ENCODE data around the gene ANKRD11.

DNA sequence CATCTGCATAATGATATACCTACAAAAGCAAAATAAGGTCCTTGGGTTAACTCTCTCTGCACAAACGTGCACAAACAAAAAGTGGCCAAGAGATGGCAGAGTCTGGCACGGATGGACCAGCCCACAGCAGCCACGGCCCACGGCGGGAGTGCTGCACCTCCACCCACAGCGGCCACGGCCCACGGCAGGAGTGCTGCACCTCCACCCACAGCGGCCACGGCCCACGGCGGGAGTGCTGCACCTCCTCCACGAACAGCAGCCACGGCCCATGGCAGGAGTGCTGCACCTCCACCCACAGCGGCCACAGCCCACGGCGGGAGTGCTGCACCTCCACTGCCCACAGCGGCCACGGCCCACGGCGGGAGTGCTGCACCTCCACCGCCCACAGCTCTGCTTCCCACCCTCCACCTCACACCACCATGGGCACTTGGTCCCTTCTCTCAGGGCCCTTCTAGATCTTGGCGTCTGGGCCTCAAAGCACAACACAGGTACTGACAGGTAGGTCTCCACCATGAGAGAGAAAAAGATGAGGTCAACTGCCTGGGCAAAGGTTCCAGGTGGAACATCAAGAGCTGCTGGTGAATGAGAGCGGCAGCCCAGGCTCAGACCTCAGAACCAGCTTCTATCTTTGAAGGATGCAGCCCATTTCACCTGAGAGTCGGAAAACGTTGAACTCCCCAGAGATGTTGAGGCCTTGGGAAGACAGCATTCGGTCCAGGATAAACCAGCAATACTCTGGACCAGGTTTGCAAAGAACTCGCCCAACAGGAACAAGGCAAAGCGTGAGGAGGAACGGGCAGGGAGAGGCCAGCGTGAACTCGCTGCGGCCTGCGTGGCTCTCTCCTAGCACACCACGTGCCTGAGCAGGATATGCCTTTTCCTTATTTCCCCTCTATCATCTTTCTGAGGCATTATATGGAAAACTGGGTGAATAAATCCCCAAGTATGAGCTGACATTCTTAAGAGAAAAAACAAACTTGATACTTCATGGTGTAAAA is 148.4 kb downstream of the ANKRD11 start:
- TF ChIP-seq, protein P1, sequence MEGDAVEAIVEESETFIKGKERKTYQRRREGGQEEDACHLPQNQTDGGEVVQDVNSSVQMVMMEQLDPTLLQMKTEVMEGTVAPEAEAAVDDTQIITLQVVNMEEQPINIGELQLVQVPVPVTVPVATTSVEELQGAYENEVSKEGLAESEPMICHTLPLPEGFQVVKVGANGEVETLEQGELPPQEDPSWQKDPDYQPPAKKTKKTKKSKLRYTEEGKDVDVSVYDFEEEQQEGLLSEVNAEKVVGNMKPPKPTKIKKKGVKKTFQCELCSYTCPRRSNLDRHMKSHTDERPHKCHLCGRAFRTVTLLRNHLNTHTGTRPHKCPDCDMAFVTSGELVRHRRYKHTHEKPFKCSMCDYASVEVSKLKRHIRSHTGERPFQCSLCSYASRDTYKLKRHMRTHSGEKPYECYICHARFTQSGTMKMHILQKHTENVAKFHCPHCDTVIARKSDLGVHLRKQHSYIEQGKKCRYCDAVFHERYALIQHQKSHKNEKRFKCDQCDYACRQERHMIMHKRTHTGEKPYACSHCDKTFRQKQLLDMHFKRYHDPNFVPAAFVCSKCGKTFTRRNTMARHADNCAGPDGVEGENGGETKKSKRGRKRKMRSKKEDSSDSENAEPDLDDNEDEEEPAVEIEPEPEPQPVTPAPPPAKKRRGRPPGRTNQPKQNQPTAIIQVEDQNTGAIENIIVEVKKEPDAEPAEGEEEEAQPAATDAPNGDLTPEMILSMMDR (IDR thresholded peaks at IDR 0.05): no peak
- TF ChIP-seq ZFX (IDR thresholded peaks at IDR 0.05; ENCODE audit: borderline replicate concordance): no peak

Measured in 22Rv1 (cell line).